Breast epithelium (tissue), 3 donors: ENCODE results near the gene PARP3.

Source experiments
- POLR2A ChIP-seq: fragments of 450-650 bp; IDR thresholded peaks from one replicate; pipeline ENCODE4 v1.6.1; 2016; ENCODE audit warnings: antibody characterized with exemption, mild to moderate bottlenecking, moderate library complexity
- TF ChIP-seq, protein P1 (sequence below), 3 donors: fragments of 450-650 bp; IDR thresholded peaks; one replicate each; pipeline ENCODE4 v1.5.1; 2016 to 2017; ENCODE audit warnings: antibody characterized with exemption in 3 of 3, mild to moderate bottlenecking in 3 of 3, moderate library complexity in 3 of 3

- TF ChIP-seq, protein P1, sequence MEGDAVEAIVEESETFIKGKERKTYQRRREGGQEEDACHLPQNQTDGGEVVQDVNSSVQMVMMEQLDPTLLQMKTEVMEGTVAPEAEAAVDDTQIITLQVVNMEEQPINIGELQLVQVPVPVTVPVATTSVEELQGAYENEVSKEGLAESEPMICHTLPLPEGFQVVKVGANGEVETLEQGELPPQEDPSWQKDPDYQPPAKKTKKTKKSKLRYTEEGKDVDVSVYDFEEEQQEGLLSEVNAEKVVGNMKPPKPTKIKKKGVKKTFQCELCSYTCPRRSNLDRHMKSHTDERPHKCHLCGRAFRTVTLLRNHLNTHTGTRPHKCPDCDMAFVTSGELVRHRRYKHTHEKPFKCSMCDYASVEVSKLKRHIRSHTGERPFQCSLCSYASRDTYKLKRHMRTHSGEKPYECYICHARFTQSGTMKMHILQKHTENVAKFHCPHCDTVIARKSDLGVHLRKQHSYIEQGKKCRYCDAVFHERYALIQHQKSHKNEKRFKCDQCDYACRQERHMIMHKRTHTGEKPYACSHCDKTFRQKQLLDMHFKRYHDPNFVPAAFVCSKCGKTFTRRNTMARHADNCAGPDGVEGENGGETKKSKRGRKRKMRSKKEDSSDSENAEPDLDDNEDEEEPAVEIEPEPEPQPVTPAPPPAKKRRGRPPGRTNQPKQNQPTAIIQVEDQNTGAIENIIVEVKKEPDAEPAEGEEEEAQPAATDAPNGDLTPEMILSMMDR (IDR thresholded peaks at IDR 0.05) = no peak
- no peak for TF ChIP-seq POLR2A
Measured at GRCh38 chr3:51970606-51971300, 28.6 kb downstream of the PARP3 start.
